Inflammatory macrophage (primary cell): ENCODE measurements around the gene IFFO2.
"Not testable (repeated sequence)": the region's sequence is repeated elsewhere in the genome, so short reads cannot be mapped to it uniquely, and the experiment has no call there.

Experiments
- DNase-seq, 2 donors: peaks; one replicate each; pipeline ENCODE4 v3.0.0-alpha.2; 2020 to 2022

IFFO2 gene

GRCh38 chr1:18893120-18893519, 63.4 kb downstream of the IFFO2 start:
- no peak for DNase-seq

GRCh38 chr1:18891858-18892257, 64.6 kb downstream of the IFFO2 start:
- not testable (repeated sequence) for DNase-seq

DNA sequence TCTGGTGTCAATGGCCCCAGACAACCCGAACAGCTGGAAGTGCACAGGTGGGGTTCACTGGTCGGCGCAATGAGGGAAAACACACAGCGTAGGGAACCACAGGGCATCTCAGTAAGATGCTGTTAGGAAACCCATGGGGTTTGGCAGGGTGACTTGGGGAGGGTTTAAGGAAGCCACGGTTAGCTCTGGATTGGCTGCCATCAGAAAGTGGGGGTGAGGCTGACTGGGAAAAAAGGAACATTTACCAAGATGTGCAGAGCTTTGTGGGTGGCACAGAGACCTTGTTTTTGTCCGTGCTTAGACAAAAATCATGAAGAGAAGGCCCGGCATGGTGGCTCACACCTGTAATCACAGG, 65.1 kb downstream of the IFFO2 start:
- peak; percentile 66 to 79 for DNase-seq

GRCh38 chr1:18890706-18891425, 65.6 kb downstream of the IFFO2 start:
- no peak for DNase-seq

DNA sequence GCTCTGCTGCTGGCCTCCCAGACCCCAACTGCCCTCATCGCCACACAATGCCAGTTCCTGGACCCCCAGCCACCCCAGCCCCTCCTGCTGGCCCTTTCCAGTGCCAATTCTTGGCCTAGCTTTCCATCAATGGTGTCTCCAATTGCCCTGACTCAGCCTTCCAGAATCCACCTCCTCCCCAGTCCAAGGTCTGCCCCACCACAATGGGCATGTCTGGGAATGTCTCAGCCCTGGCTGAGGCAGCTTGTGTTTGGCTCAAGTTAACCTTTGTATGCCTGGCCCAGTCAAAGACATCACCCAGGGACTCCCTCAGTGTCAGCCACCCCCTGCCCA, 70.5 kb downstream of the IFFO2 start:
- DNase-seq, result no peak

- DNase-seq, result no peak
Observed at GRCh38 chr1:18885311-18886002, 71.0 kb downstream of the IFFO2 start.

DNA sequence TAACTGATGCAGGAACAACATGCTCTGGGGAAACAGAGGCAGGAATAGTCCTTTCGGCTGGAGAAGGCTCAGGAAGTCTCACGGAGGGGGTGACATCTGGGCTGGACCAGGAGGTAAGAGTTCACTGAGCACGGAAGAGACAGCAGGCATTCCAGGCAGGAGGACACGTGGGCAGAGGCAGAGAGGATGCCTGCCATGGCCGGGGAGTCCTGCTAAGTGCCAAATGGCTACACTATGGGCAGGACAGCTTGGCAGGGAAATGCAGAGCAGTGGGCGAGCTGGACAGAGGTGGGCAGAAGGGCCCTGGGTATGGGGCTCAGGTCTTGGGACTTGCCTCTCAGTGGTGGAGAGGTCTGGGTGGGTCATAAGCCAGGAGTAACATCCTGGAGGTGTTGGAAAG, 71.7 kb downstream of the IFFO2 start:
- DNase-seq, result no peak

DNA sequence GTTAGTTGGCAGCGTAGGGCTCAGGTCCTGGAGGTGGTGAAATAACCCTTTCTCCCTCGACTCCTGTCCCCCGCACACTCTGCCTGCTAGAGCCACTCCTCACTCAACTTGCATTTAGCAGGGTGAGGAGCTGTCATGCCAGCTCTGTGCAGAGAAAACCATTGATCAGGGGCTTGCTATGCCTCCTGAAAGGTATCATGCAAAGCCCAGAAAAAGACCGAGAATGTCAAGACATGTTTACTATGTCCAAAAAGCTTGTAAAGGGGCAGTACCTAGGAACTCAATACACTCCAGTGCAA, 72.1 kb downstream of the IFFO2 start:
- no peak for DNase-seq

DNA sequence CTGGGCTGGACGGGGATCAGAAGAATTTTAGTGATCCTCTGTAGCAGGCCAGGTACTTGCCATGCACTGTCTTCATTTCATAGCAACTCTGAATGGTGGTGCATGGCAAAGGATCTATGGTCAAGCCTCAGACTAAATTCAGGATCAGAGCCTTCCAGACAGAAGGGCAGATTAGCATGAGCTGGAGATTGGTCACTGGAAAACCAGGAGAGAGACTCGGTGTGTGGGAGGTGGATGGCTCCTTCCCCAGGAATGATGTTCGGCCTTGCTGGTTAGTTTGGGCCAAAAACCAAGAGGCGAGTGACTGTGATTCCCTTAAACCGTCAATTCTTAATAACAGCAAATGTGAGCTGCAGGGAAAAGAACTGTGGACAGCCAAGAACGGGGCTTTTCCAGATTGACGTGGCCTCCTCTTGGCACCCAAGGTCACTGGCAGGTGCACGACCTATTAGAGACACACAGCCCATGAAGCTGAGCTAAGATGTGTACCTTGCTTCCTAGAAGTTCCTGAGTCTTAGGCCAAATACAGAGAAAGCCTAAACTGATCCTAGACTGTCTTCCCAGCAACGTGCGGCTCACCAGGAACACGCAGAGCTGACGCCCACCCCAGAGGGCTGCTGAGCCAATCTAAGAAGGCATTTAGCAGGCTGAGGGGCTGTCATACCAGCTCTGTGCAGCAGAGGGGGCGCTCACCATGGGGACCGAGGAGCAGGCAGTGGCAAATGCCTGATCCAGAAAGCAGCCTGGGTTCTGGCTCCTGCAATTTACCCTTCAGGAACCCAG, 72.6 kb downstream of the IFFO2 start:
- DNase-seq, result peak; percentile 67 to 75

DNA sequence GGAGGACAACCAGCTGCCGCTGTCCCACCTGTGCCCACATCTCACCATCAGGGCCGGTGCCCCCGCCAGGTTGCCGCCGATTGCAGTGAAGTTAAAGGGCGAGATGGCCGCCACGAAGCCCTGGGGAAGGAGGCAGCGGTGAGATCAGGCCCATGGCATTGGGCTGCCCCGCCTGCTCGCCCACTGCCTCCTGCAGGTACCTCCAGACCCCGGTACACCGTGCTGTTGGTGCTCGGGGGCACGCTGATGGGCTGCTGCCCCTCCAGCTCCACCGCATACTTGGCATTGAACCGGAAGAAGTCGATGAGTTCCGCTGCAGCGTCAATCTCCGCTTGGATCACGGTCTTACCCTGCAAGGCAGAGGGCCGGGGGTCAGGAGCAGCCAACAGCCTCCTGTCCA, 73.4 kb downstream of the IFFO2 start:
- no peak for DNase-seq

- DNase-seq, result no peak
Observed at GRCh38 chr1:18882486-18882885, 74.0 kb downstream of the IFFO2 start.

DNA sequence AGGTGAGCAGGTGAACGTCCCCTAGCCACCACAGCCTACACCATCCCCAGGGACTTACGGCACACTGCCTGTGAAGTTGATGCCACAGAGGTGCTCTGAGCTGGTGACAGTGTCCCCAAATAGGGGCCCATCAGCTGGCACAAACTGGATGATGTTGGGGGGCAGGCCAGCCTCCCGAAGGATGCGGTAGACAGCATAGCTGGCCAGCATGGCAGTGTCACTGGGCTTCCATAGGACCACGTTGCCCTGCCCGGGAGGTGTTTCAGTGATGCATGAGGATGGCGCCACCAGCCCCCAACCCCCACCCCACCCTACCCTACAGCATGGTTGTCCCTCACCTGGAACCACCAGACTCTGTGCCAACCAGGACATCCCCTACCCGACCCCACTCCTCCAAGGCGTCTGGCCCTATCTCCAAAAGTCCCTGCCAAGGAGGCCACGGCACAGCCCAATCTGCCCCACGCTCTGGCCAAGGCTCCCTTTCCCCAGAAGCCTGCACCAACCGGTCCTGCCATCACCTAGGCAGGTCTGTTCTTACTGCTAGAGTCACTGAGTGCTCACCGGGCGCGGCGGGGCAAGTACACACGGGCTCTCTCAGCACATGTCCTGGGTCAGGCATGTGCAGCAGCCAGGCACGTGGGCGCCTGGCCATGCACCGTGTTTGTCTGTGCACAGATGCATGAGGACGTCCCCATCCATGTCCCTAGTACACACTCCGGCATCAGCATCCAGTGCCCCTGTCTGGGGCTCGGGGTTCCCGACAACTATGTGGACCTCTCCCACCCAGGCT, 74.6 kb downstream of the IFFO2 start:
- DNase-seq, result no peak

DNA sequence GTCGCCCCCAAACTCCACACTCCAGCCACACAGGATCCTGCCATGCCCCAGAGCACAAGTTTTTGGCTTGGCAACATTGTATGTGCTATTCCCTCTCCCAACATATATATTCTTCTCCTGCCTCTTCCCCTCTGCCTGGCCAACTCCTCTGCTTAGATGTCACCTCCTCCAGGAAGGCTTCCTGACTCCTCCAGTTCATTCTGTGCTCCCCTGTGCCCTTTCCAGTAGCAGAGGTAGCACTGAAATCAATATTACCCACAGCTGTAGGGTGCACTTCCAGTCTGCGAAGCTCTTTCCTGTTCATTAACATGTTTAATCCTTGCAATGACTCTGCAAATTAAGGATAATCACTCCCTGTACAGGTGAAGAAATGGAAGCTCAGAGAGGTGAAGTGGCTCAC, 75.3 kb downstream of the IFFO2 start:
- DNase-seq, result no peak

- DNase-seq, result no peak
Observed at GRCh38 chr1:18880585-18880984, 75.9 kb downstream of the IFFO2 start.

DNA sequence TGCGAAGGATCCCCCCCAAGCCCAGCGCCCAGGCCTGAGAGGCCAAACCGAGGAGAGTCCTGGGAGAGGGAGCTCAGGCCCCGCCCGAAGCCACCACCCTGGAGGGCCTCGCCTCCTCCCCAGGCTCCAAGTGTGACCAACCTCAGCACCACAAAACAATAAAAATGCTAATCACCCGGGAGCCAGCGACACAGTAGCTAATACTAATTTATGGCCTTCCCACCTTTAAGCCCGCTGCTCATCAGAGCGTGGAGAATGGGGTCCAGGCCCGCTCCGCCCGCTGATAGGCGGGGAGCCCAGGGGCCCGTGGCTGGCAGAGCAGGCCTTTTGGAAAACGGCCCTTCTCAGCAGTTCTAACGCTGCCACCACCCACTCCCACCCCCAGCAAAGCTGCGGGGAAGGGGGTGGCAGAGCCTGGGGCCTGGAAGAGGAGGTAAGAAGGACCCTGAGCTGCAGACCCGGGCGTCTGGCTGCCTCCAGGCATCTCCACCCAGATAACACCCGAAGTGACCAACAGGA, 76.6 kb downstream of the IFFO2 start:
- no peak for DNase-seq

DNA sequence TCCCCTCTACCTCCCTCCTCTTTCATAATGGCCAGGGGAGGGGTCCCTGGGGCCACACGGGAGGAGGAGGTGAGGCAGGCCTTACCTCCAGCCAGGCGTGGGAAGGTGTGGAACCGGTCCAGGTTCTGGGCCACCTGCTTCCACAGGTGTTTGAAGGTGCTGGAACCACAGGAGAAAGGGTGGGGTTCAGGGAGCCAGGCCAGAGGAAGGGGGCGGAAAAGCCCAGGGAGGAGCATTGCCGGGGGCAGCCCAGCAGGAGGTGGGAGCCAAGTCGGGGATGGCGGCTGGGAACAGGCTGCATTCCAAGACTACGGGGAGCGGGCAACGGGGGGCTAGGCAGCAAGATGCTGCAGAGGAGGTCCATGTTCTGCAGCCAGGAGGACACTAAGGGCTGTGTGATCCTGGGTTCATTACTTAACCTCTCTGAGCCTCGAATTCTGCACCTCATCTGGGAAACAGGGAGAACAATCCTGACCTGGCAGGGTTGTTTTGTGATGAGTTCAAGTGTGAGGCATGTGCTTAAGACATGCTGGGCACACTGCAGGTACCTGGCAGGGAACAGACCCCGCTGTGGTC, 77.2 kb downstream of the IFFO2 start:
- DNase-seq, result no peak

GRCh38 chr1:18878538-18879214, 77.8 kb downstream of the IFFO2 start:
- no peak for DNase-seq

DNA sequence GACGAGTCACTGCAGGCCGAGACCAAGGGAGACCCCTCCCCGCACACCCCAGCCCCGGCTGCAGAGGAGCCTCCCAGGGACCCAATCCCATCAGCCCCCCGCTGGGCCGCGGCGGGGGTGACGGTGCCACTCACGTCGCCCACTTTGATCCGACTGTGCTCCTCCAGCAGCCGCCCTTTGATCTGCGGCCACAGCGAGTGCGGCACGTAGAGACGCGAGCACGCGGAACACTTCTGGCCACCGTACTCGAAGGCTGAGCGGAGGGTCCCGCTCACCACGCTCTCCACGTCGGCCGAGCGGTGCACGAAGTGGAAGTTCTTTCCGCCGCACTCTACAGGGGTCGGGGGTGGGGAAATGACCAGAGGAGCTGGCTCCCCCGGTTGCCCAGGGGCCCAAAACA, 79.2 kb downstream of the IFFO2 start:
- no peak for DNase-seq

DNA sequence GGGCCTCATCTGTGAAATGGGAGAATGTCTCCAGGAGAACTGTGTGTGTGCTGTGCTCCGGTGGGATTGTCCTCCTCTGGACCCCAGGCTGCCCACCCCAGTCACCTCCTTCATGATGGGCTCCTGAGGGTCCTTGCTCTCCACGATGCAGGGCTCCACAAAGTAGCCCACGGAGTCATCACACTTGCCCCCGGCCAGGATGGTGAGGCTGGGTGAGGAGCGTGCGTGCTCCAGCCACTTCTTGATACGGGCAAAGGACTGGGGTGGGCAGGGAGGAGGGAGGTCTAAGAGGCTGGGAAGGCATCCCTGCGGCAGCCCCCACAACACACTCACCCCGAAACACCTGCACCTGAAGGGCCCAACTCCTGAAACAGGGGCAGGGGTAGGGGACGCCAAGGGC, 80.3 kb downstream of the IFFO2 start:
- no peak for DNase-seq

GRCh38 chr1:18875796-18876128, 80.7 kb downstream of the IFFO2 start:
- no peak for DNase-seq

GRCh38 chr1:18875107-18875795, 81.2 kb downstream of the IFFO2 start:
- DNase-seq, result peak; percentile 60 to 75

DNA sequence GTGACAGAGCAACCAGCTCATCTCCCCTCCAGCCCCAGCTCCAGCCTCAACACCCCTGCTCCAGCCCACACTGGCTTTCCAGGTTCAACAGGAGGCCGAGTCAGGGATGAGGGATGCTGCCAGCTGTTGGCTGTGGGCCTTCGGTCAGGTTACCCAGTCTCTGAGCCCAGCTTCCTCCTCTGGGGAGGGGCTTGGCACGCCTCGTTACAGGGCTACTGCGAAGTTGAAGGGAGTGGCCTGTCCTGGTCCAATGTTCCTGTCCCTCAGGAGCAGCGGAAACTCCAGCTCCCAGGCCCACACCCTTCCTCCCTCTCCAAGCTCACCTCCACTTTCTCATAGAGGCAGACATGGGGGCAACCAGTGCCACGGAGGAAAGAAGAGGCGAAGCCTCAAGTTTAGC, 81.9 kb downstream of the IFFO2 start:
- no peak for DNase-seq
